ENCODE measurements around the gene TNS2.

DNA sequence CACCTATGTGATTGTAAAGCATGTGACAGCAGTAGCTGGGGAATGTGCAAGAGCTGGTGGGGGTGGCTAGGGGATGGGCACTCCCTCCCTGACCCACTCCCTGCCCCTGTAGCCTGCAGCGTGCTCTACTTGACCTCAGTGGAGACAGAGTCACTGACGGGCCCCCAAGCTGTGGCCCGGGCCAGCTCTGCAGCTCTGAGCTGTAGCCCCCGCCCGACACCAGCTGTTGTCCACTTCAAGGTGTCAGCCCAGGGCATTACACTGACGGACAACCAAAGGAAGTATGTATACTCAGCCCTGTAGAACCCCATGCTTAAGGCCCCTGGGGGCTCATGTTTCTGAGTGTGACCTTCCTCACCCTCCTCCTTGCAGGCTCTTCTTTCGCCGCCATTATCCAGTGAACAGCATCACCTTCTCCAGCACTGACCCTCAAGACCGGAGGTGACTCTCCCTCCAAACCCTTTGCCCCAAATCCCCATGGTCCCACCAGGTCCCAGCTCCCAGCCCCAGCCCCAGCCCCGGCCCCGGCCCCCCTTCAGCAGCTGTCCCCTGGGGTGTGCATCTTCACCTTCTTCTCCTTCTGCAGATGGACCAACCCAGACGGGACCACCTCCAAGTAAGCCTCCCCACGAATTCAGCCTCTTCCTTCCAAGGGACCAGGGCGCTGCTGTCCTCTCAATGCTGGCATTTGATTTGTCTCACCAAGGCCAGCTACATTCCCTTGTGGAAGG, 13.3 kb downstream of the TNS2 start:
- TF ChIP-seq, protein P1, sequence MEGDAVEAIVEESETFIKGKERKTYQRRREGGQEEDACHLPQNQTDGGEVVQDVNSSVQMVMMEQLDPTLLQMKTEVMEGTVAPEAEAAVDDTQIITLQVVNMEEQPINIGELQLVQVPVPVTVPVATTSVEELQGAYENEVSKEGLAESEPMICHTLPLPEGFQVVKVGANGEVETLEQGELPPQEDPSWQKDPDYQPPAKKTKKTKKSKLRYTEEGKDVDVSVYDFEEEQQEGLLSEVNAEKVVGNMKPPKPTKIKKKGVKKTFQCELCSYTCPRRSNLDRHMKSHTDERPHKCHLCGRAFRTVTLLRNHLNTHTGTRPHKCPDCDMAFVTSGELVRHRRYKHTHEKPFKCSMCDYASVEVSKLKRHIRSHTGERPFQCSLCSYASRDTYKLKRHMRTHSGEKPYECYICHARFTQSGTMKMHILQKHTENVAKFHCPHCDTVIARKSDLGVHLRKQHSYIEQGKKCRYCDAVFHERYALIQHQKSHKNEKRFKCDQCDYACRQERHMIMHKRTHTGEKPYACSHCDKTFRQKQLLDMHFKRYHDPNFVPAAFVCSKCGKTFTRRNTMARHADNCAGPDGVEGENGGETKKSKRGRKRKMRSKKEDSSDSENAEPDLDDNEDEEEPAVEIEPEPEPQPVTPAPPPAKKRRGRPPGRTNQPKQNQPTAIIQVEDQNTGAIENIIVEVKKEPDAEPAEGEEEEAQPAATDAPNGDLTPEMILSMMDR (conservative IDR thresholded peaks at IDR 0.05 in 1 of 2, IDR thresholded peaks at IDR 0.05 in 1 of 2; ENCODE audit: extremely low read depth in 1 of 2, insufficient read depth in 1 of 2, low read depth in 1 of 2, low read length in 2 of 2) = no peak
- no peak for TF ChIP-seq EZH2 (IDR thresholded peaks at IDR 0.05; ENCODE audit: borderline replicate concordance, low read length)

All from mammary epithelial cell (primary cell).